T47D (cell line): ENCODE measurements around the gene PDCD7.

Experiments used
- DNase-seq, 2 experiments: peaks; one replicate each; pipeline versions ENCODE4 v3.0.0 to v3.0.0-alpha.2; 2011 to 2012; ENCODE audit warnings: low read depth in 1 of 2, low spot score in 1 of 2
- JUND ChIP-seq: IDR thresholded peaks from 2 replicates; pipeline ENCODE4 v1.6.1; 2012; ENCODE audit warnings: low read depth
- in situ Hi-C: cut with HindIII; loops from 2 replicates; pipeline ENCODE4 v1.10.0; 2016; ENCODE audit warnings: low sequenced_read_pairs, low pct_unique_long_range_greater_than_20kb

Gene PDCD7

DNA sequence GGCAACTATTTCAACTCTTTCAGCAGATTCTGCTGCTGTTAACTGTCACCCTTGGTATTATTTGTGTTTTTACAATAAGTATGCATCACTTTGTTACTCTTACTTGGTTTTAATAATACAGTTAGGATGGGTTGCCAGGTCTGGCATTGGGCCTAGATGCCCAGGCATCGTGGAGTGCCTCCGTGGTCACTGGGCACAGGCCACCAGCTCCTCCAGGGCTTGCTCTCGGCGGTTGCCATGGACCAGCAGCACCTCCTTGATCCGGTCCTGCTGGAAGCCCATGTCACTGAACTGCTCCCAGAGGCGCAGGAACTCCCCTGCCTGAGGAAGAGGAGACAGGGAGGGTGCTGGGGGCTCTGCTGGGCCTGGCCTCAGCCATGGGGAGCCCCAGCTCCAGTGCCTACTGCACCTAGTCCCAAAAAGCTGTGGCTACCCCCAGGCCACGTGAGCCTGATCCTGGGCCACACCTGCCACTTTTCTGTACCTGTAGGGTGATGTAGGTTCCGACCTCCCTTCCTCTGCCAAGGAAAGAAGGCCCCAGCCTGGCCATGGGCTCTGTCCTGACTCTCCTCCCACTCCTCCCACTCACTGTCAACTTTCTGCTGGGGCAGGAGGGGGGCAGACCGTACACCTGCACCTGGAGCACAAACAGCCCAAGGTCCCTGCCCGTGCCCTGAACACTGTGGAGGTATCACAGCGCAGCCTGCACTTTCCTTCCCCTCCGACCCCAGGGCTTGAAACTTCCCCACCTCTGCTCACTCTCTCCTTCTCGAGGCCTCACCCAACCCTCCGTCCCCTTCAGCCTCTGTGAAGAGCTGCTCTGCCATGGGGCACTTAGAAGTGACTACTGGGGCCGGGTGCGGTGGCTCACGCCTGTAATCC is 40.5 kb downstream of the PDCD7 start:
- no peak for DNase-seq
- in situ Hi-C loops, result no loop called here
- TF ChIP-seq JUND, result no peak

- no peak for TF ChIP-seq JUND
- in situ Hi-C loops, result no loop called here
- no peak for DNase-seq
These were observed 41.5 kb downstream of the PDCD7 start for GRCh38 chr15:65091946-65092770.

GRCh38 chr15:65089206-65089824 is 44.3 kb downstream of the PDCD7 start:
- DNase-seq, result no peak
- in situ Hi-C loops, result no loop called here
- TF ChIP-seq JUND, result no peak

GRCh38 chr15:65088643-65089021 is 45.0 kb downstream of the PDCD7 start:
- in situ Hi-C loops, result no loop called here
- TF ChIP-seq JUND, result no peak
- no peak for DNase-seq

GRCh38 chr15:65087873-65088642 is 45.5 kb downstream of the PDCD7 start:
- in situ Hi-C loops, result no loop called here
- DNase-seq, result no peak
- no peak for TF ChIP-seq JUND

DNA sequence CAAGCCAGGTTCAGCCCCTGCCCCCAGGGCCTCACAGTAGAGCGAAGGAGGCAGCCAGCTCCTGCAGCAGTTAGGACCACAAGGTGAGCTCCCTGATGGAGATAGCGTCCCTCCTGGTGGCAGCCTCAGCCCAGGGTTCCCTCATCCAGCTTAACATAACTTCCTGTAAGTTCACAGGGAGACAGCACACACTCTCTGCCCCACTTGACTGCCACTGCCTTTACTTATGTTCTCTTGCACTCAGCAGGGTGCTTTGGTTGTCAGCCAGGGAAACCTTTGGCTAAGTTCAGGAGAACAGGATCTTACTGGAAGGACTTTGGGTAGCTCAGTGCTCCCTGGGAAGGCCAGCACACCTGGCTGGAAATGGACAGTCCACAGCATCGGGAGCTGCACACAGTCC is 46.2 kb downstream of the PDCD7 start:
- in situ Hi-C loops, result no loop called here
- no peak for TF ChIP-seq JUND
- DNase-seq, result no peak

DNA sequence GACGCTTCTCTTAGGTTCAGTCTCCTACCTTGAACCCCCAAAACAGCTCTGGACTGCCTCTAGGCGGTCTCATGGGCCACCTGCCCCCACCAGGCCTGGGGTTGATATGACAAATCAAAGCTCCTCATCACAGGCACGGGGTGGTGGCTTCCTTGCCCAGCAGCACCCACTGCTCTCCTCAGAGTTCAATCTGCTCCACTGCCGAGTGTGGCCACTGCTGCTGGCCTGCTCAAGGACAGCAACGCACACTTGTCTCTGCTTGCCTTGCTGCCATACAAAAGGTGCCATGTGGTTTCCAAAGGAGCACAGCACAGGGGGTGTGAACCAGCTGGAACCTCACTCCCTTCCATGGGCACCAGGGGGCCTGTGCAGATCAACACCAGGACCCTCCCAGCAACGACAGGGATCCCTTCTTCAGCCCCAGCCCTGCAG is 46.9 kb downstream of the PDCD7 start:
- TF ChIP-seq JUND, result no peak
- in situ Hi-C loops, result no loop called here
- no peak for DNase-seq

DNA sequence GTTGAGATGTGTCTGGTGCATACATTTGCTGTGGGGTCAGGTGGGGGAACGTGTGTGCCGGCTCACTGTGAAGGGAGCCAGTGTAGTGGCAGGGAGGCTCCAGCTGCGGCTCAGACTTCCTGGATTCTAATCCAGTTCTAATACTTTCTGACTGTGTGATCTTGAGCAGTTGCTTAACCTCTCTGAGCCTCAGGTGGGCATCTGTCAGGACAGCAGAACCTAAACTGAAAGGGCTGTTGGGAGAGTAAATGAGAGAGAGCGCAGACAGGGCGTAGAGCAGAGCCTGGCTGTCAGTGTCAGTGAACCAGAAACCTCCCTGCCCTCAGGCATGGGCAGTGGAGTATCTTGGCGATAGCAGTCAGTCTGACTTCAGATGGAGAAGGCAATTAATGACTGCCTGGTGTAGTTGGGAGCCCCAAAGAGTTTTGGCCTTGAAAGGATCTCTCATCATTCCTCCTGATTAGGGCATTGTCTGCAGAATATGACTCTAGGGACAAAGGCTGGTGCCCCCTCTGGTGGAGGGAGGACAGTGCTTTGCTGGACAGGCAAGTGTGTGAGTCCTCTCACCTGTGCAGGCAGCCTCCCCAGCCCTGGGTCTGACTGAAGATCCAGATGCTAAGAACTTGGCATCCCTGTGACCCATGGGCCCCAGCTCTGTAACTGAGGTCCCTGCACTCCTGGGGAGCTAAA is 47.5 kb downstream of the PDCD7 start:
- DNase-seq, result peak; percentile 51 to 71
- no peak for TF ChIP-seq JUND
- in situ Hi-C loops, result no loop called here

GRCh38 chr15:65085207-65085753 is 48.3 kb downstream of the PDCD7 start:
- in situ Hi-C loops, result no loop called here
- TF ChIP-seq JUND, result no peak

GRCh38 chr15:65084500-65085206 is 49.0 kb downstream of the PDCD7 start:
- in situ Hi-C loops, result no loop called here

More at GRCh38 chr15:65085207-65085753, 48.3 kb downstream of the PDCD7 start:
- no peak for DNase-seq

DNA sequence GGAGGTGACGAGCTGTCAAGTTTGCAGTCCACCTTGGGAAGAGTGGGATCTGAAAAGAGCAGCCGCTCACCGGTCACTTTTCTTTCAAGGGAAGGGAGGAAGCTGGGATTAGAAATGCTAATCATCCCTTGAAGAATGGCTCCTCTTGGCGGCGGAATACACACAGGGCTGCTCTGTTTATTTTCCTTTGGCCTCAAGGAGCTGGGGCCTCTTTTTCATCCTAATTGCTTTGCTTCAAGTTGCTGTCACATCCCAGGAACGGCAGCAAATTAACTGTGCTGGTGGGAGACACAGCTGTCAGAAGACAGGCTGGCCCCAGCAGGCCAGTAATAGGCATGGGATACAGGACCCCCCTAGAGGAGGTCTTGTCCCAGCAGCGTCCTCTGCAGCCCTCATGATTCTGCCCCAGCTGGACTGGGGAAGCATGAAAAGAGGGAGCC is 50.3 kb downstream of the PDCD7 start:
- peak in 1 of 2 experiments; percentile 41 for DNase-seq
- in situ Hi-C loops, result no loop called here
- TF ChIP-seq JUND, result no peak

More at GRCh38 chr15:65084500-65085206, 49.0 kb downstream of the PDCD7 start:
- no peak for DNase-seq
- no peak for TF ChIP-seq JUND
